Osteocyte (in vitro differentiated cells): ENCODE measurements around the gene BCL2A1. TPM values are rescaled to one million over a fixed set of nuclear protein-coding genes. Genes with fewer than 3 reads are reported as not detected.
A peak's percentile ranks its signal among the peaks of the same experiment; 100 is the strongest.

Experiments used
- DNase-seq: peaks from one replicate; pipeline ENCODE4 v3.0.0; 2021; ENCODE audit warnings: mixed read lengths; ENCODE audit not compliant: unreplicated experiment; ENCODE audit errors: extremely low spot score
- H3K27ac Mint-ChIP-seq: one replicate; pipeline ENCODE4 v1.8.0; 2021; ENCODE audit warnings: mild to moderate bottlenecking, mixed read lengths; ENCODE audit not compliant: unreplicated experiment
- H3K27me3 Mint-ChIP-seq: one replicate; pipeline ENCODE4 v1.8.0; 2021; ENCODE audit warnings: mixed read lengths; ENCODE audit not compliant: unreplicated experiment
- H3K36me3 Mint-ChIP-seq: one replicate; pipeline ENCODE4 v1.8.0; 2021; ENCODE audit warnings: mixed read lengths; ENCODE audit not compliant: unreplicated experiment
- H3K4me1 Mint-ChIP-seq: one replicate; pipeline ENCODE4 v1.8.0; 2021; ENCODE audit warnings: mixed read lengths; ENCODE audit not compliant: unreplicated experiment
- H3K4me3 Mint-ChIP-seq: one replicate; pipeline ENCODE4 v1.8.0; 2021; ENCODE audit warnings: mild to moderate bottlenecking, moderate library complexity, mixed read lengths; ENCODE audit not compliant: unreplicated experiment
- H3K9me3 Mint-ChIP-seq: one replicate; pipeline ENCODE4 v1.8.0; 2021; ENCODE audit warnings: mixed read lengths; ENCODE audit not compliant: unreplicated experiment
- CTCF ChIP-seq: fragments of 200-600 bp; sonication (generic); IDR thresholded peaks from 2 replicates; pipeline ENCODE4 v1.5.0; 2021; ENCODE audit warnings: antibody characterized with exemption, mild to moderate bottlenecking, moderate library complexity
- total RNA-seq: library from RNA; stranded (reverse); gene quantifications from 2 replicates; pipeline ENCODE4 v1.2.1, GENCODE V29; 2021

BCL2A1 gene
- total RNA-seq, 1 donor from 2014 or later, result not detected

GRCh38 chr15:79923515-79924169, 47.4 kb downstream of the BCL2A1 start:
- H3K36me3 Mint-ChIP-seq, result peaks cover 19% of the 10 kb centered on the region
- H3K9me3 Mint-ChIP-seq, result peaks cover 9% of the 10 kb centered on the region
- H3K4me1 Mint-ChIP-seq, result peaks cover 19% of the 10 kb centered on the region
- DNase-seq, result peak; percentile 96
- peak overlapping the region; percentile 94 for H3K27ac Mint-ChIP-seq
- peaks cover 2% of the 10 kb centered on the region for H3K27me3 Mint-ChIP-seq
- H3K4me3 Mint-ChIP-seq, result peak overlapping the region; percentile 91
- no peak for TF ChIP-seq CTCF

DNA sequence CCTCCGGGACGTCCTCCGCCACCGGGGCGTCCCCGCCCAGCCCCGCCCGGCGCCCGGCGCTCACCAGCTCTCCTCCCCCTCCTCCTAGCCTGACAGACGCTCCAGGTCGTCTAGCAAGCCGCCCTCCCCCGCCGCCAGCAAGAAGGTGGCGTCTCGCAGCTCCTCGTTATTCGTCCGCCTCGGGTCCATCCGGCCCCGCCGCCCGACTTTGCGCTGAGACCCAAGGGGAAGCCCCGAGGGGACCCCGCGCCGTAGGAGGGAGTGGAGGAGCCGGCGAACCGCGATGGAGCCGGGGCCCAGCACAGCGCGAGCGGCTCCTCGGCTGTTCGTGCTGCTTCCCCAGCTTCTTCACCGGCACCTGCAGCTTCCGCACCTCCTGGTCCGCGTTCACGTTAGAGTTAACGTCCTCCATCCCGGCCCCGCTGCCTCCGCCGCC, 47.9 kb downstream of the BCL2A1 start:
- peaks cover 22% of the 10 kb centered on the region for H3K36me3 Mint-ChIP-seq
- no peaks in the 10 kb centered on the region for H3K27me3 Mint-ChIP-seq
- no peak for TF ChIP-seq CTCF
- peaks cover 19% of the 10 kb centered on the region for H3K4me1 Mint-ChIP-seq
- H3K27ac Mint-ChIP-seq, result peak overlapping the region; percentile 94
- no peak for DNase-seq
- H3K4me3 Mint-ChIP-seq, result peak overlapping the region; percentile 91
- H3K9me3 Mint-ChIP-seq, result peaks cover 9% of the 10 kb centered on the region

DNA sequence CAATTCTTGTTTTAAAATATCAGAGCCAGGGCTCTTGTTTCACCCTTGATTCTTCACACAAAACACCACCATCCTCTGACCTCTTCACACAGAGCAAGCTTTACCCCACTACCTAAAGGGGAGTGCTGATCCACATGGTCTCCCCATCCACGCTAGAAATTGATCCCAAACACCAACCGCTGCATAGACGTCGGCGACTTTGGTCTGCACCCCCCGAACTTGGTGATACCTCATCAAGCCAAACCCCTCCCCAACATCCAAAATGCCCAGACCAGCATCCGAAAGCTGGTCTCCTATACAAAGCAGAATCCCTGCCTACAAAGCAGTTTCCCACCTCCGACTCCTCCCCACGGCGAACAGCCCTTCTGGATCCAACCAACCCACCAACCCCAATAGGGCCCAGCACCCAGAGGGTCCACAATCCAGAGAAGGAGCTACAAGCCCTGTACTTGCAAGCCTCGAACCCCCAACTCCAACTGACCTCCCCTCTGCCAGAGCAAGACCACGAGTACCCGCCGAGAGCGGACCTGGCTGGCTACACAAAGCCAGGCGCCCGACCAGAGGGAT, 48.4 kb downstream of the BCL2A1 start:
- peaks cover 27% of the 10 kb centered on the region for H3K36me3 Mint-ChIP-seq

DNA sequence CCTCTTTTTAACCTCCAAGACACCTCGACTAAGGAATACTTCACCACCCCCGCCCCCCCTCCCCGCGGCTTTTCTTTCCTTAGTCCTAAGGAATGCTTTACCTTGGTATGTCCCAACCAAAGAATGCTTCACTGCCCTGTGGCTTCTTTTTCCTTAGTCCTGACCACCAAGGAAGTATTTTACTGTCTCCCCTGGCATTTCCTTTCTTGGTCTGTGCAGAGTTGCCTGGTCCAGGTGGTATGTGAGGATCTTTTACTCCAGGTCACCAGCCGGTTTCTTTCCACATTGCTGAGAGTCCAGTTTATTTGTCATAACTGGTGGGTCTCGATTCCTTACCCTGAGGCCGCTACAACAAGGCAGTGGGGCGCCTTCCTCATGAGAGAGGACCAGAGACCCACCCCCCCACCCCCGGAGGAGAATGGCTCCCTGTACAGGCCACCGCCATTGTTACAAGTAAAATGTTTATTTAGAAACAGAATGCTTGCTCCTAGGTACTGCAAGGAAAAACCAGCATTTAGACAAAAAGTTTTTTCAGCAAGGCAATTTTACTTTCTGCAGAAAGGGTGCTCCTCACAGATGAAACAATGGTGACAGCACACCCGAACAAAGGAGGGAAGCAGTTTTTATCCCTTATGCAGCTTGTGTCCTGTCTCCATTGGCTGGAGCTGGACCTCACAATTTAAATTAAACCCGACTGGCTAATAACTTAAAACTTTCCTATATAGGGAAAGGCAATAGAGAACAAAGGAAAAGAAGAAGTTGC, 51.1 kb downstream of the BCL2A1 start:
- H3K27ac Mint-ChIP-seq, result no peak overlapping the region
- no peak for DNase-seq
- no peak overlapping the region for H3K4me3 Mint-ChIP-seq
- H3K4me1 Mint-ChIP-seq, result peaks cover 19% of the 10 kb centered on the region
- H3K27me3 Mint-ChIP-seq, result no peaks in the 10 kb centered on the region
- peaks cover 42% of the 10 kb centered on the region for H3K36me3 Mint-ChIP-seq
- peaks cover 34% of the 10 kb centered on the region for H3K9me3 Mint-ChIP-seq
- no peak for TF ChIP-seq CTCF

More for the DNA sequence above, 48.4 kb downstream of the BCL2A1 start:
- no peak for TF ChIP-seq CTCF
- no peak for DNase-seq
- Mint-ChIP-seq H3K9me3 (peaks cover 12% of the 10 kb centered on the region), H3K27me3 (no peaks in the 10 kb centered on the region), H3K4me3 (peak overlapping the region; percentile 91), H3K4me1 (peaks cover 19% of the 10 kb centered on the region), H3K27ac (peak overlapping the region; percentile 94)
